H9 (cell line): Measurements from ENCODE around the gene DRICH1. TPM values are rescaled to one million over a fixed set of nuclear protein-coding genes. Genes with fewer than 3 reads are reported as not detected.
"Not testable (repeated sequence)": the region's sequence is repeated elsewhere in the genome, so short reads cannot be mapped to it uniquely, and the experiment has no call there.

Source experiments
- DNase-seq: peaks from one replicate; pipeline ENCODE4 v3.0.0-alpha.2; 2017
- H2AFZ ChIP-seq: one replicate; pipeline ENCODE4 v1.6.1; 2013; ENCODE audit warnings: mild to moderate bottlenecking, low read length, control low read depth, moderate library complexity
- H2AK5ac ChIP-seq: 2 replicates; pipeline ENCODE4 v1.6.1; 2013; ENCODE audit warnings: low read length, control low read depth, mixed read lengths; ENCODE audit not compliant: insufficient read length
- H2BK120ac ChIP-seq: one replicate; pipeline ENCODE4 v1.6.1; 2013; ENCODE audit warnings: low read depth, mild to moderate bottlenecking, low read length, control low read depth, inconsistent platforms; ENCODE audit not compliant: poor library complexity, severe bottlenecking
- H2BK12ac ChIP-seq: 2 replicates; pipeline ENCODE4 v1.6.1; 2013; ENCODE audit warnings: low read length, control low read depth, mixed read lengths, low read depth; ENCODE audit not compliant: insufficient read length
- H2BK15ac ChIP-seq: 2 replicates; pipeline ENCODE4 v1.6.1; 2013; ENCODE audit warnings: low read depth, low read length, control low read depth
- H2BK20ac ChIP-seq: one replicate; pipeline ENCODE4 v1.6.1; 2013; ENCODE audit warnings: low read depth, mild to moderate bottlenecking, low read length, control low read depth, inconsistent platforms; ENCODE audit not compliant: poor library complexity, severe bottlenecking
- H2BK5ac ChIP-seq: 2 replicates; pipeline ENCODE4 v1.6.1; 2013; ENCODE audit warnings: low read length, control low read depth, mixed read lengths; ENCODE audit not compliant: insufficient read length
- H3K14ac ChIP-seq: 2 replicates; pipeline ENCODE4 v1.6.1; 2013; ENCODE audit warnings: low read length, control low read depth; ENCODE audit not compliant: insufficient read depth
- H3K18ac ChIP-seq: 2 replicates; pipeline ENCODE4 v1.6.1; 2013; ENCODE audit warnings: low read depth, mild to moderate bottlenecking, mixed read lengths, low read length, control low read depth; ENCODE audit not compliant: insufficient read length
- H3K23ac ChIP-seq: 2 replicates; pipeline ENCODE4 v1.6.1; 2013; ENCODE audit warnings: low read length, control low read depth, mixed read lengths, low read depth; ENCODE audit not compliant: insufficient read length
- H3K23me2 ChIP-seq: 2 replicates; pipeline ENCODE4 v1.6.1; 2013; ENCODE audit warnings: low read depth, mild to moderate bottlenecking, mixed read lengths, low read length, control low read depth; ENCODE audit not compliant: insufficient read length, poor library complexity, severe bottlenecking
- H3K27ac ChIP-seq: 2 replicates; pipeline ENCODE4 v1.5.1; 2013; ENCODE audit warnings: low read length, control low read depth, mixed read lengths, low read depth; ENCODE audit not compliant: insufficient read length
- H3K27me3 ChIP-seq: 2 replicates; pipeline ENCODE4 v1.6.1; 2013; ENCODE audit warnings: low read length, control low read depth, inconsistent platforms; ENCODE audit not compliant: insufficient read depth
- H3K4ac ChIP-seq: 2 replicates; pipeline ENCODE4 v1.6.1; 2013; ENCODE audit warnings: low read depth, mild to moderate bottlenecking, control low read depth, inconsistent platforms, low read length, moderate library complexity
- H3K4me1 ChIP-seq: 2 replicates; pipeline ENCODE4 v1.6.1; 2013; ENCODE audit warnings: low read length, control low read depth, inconsistent platforms; ENCODE audit not compliant: insufficient read depth
- H3K4me2 ChIP-seq: 2 replicates; pipeline ENCODE4 v1.6.1; 2013; ENCODE audit warnings: low read length, control low read depth, mixed read lengths; ENCODE audit not compliant: insufficient read length, insufficient read depth
- H3K56ac ChIP-seq: 2 replicates; pipeline ENCODE4 v1.6.1; 2013; ENCODE audit warnings: low read depth, mild to moderate bottlenecking, mixed read lengths, low read length, control low read depth; ENCODE audit not compliant: insufficient read length
- H3K79me1 ChIP-seq: 2 replicates; pipeline ENCODE4 v1.6.1; 2013; ENCODE audit warnings: low read depth, mild to moderate bottlenecking, moderate library complexity, low read length, control low read depth, inconsistent platforms; ENCODE audit not compliant: insufficient read depth, poor library complexity, severe bottlenecking
- H3K79me2 ChIP-seq: 2 replicates; pipeline ENCODE4 v1.6.1; 2013; ENCODE audit warnings: low read length, control low read depth, inconsistent platforms; ENCODE audit not compliant: insufficient read depth
- H3K9ac ChIP-seq: 2 replicates; pipeline ENCODE4 v1.6.1; 2013; ENCODE audit warnings: low read length, control low read depth, mixed read lengths; ENCODE audit not compliant: insufficient read length; ENCODE audit errors: extremely low read depth
- H3K9me3 ChIP-seq: one replicate; pipeline ENCODE4 v1.6.1; 2013; ENCODE audit warnings: low read depth, low read length, inconsistent platforms; ENCODE audit not compliant: control insufficient read depth
- H3T11ph ChIP-seq: one replicate; pipeline ENCODE4 v1.6.1; 2013; ENCODE audit warnings: mild to moderate bottlenecking, low read length, control low read depth, inconsistent platforms
- H4K20me1 ChIP-seq: one replicate; pipeline ENCODE4 v1.6.1; 2013; ENCODE audit not compliant: control insufficient read depth, insufficient read length, insufficient read depth
- H4K5ac ChIP-seq: 2 replicates; pipeline ENCODE4 v1.6.1; 2013; ENCODE audit warnings: low read depth, mild to moderate bottlenecking, mixed read lengths, low read length, control low read depth; ENCODE audit not compliant: insufficient read length
- H4K8ac ChIP-seq: replicated peaks from 2 replicates; pipeline ENCODE4 v1.6.1; 2013; ENCODE audit warnings: low read length, control low read depth, mixed read lengths, low read depth; ENCODE audit not compliant: insufficient read length
- H4K91ac ChIP-seq: 2 replicates; pipeline ENCODE4 v1.6.1; 2013; ENCODE audit warnings: low read depth, mild to moderate bottlenecking, moderate library complexity, mixed read lengths, low read length, control low read depth; ENCODE audit not compliant: insufficient read length
- H3K27ac Mint-ChIP-seq, 3 experiments: 2 replicates in 2 of 3; 3 replicates in 1 of 3; pipeline ENCODE4 v1.8.0; 2020 to 2021; ENCODE audit warnings: mixed read lengths in 3 of 3, mild to moderate bottlenecking in 1 of 3, moderate library complexity in 1 of 3
- H3K27me3 Mint-ChIP-seq: 2 replicates; pipeline ENCODE4 v1.8.0; 2021; ENCODE audit warnings: low read depth, mild to moderate bottlenecking, moderate library complexity, mixed read lengths
- H3K36me3 Mint-ChIP-seq, 3 experiments: 2 replicates in 2 of 3; 3 replicates in 1 of 3; pipeline ENCODE4 v1.8.0; 2020 to 2021; ENCODE audit warnings: low read depth in 3 of 3, mixed read lengths in 3 of 3; ENCODE audit not compliant: insufficient read depth in 1 of 3
- H3K4me1 Mint-ChIP-seq, 2 experiments: 2 replicates each; pipeline ENCODE4 v1.8.0; 2020; ENCODE audit warnings: mixed read lengths in 2 of 2
- H3K4me3 Mint-ChIP-seq, 2 experiments: 2 replicates in 1 of 2; 3 replicates in 1 of 2; pipeline ENCODE4 v1.8.0; 2020 to 2021; ENCODE audit warnings: mild to moderate bottlenecking in 2 of 2, mixed read lengths in 2 of 2, moderate library complexity in 1 of 2
- H3K9me3 Mint-ChIP-seq, 2 experiments: 2 replicates in 1 of 2; 3 replicates in 1 of 2; pipeline ENCODE4 v1.8.0; 2020; ENCODE audit warnings: mild to moderate bottlenecking in 2 of 2, mixed read lengths in 2 of 2, moderate library complexity in 1 of 2
- WGBS: extraction: QIAGEN DNeasy Blood & Tissue Kit; methylation state at CpG from one replicate; pipeline ENCODE4 v1.1.7; 2013; ENCODE audit warnings: missing lambda C conversion rate, low lambda C conversion rate, mixed read lengths; ENCODE audit not compliant: insufficient read length; ENCODE audit errors: extremely low coverage; 5-methylcytosine and 5-hydroxymethylcytosine counted together
- total RNA-seq: library from RNA; stranded (reverse); gene quantifications from 2 replicates; pipeline ENCODE4 v1.2.1, GENCODE V29; 2021
- TF ChIP-seq, protein P1 (sequence below): fragments of 200-600 bp; sonication (generic); conservative IDR thresholded peaks from 3 replicates; pipeline ENCODE4 v1.8.0; 2021; ENCODE audit warnings: antibody characterized with exemption, mild to moderate bottlenecking

DRICH1 gene
- total RNA-seq, 1 experiment from 2014 or later: not detected

DNA sequence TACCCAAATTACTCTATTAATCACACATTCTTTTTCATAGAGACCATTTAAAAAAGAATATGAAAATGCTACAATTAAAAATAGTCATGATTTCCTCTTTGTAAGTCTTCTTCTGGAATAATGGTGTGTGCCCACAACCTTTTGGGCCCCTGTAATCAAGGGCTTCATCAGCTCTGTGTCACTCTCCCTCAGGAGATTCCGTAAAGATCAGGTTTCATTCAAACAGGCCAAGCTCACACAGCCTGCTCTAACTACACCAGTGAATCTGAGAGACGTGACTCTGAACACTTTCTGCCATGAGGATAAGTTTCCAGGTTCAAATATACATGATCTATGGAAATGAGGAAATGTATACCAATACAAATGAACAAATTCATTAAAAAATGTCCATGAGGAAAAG lies 9.5 kb downstream of the DRICH1 start:
- no peaks in the 10 kb centered on the region for H4K20me1 ChIP-seq
- no peak overlapping the region for H3K27ac Mint-ChIP-seq
- no peak overlapping the region for H2BK20ac ChIP-seq
- no peak for DNase-seq
- TF ChIP-seq, protein P1, sequence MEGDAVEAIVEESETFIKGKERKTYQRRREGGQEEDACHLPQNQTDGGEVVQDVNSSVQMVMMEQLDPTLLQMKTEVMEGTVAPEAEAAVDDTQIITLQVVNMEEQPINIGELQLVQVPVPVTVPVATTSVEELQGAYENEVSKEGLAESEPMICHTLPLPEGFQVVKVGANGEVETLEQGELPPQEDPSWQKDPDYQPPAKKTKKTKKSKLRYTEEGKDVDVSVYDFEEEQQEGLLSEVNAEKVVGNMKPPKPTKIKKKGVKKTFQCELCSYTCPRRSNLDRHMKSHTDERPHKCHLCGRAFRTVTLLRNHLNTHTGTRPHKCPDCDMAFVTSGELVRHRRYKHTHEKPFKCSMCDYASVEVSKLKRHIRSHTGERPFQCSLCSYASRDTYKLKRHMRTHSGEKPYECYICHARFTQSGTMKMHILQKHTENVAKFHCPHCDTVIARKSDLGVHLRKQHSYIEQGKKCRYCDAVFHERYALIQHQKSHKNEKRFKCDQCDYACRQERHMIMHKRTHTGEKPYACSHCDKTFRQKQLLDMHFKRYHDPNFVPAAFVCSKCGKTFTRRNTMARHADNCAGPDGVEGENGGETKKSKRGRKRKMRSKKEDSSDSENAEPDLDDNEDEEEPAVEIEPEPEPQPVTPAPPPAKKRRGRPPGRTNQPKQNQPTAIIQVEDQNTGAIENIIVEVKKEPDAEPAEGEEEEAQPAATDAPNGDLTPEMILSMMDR: no peak
- H4K5ac ChIP-seq: no peak overlapping the region
- H3K23ac ChIP-seq: no peak overlapping the region
- no peak overlapping the region for H3K18ac ChIP-seq
- no peak overlapping the region for H4K8ac ChIP-seq
- H3K4me2 ChIP-seq: no peak overlapping the region
- H3K4me1 ChIP-seq: no peaks in the 10 kb centered on the region
- no peaks in the 10 kb centered on the region for H3K79me1 ChIP-seq
- no peak overlapping the region for H3K27ac ChIP-seq
- H3K14ac ChIP-seq: no peak overlapping the region
- no peak overlapping the region for H3K4me3 Mint-ChIP-seq
- no peak overlapping the region for H3K56ac ChIP-seq
- no peaks in the 10 kb centered on the region for H3K36me3 Mint-ChIP-seq
- no peaks in the 10 kb centered on the region for H3K9me3 Mint-ChIP-seq
- peaks cover 79% of the 10 kb centered on the region for H3K27me3 Mint-ChIP-seq
- H2AFZ ChIP-seq: no peak overlapping the region
- H3K27me3 ChIP-seq: no peaks in the 10 kb centered on the region; the same call in 1 of the 2 replicates
- H3K4me1 Mint-ChIP-seq: peaks cover 6 to 10% of the 10 kb centered on the region in 2 experiments; a peak in 3 of 4 replicates
- no CpG with 5 or more reads among the region's 2 CpGs for WGBS
- no peak overlapping the region for H2BK5ac ChIP-seq
- no peak overlapping the region for H2BK15ac ChIP-seq
- no peaks in the 10 kb centered on the region for H3K9me3 ChIP-seq
- H3K23me2 ChIP-seq: no peaks in the 10 kb centered on the region
- no peak overlapping the region for H2AK5ac ChIP-seq
- no peak overlapping the region for H2BK120ac ChIP-seq
- no peak overlapping the region for H3K9ac ChIP-seq
- H3K4ac ChIP-seq: no peak overlapping the region
- H4K91ac ChIP-seq: no peak overlapping the region
- no peak overlapping the region for H2BK12ac ChIP-seq
- no peaks in the 10 kb centered on the region for H3K79me2 ChIP-seq
- H3T11ph ChIP-seq: no peak overlapping the region

DNA sequence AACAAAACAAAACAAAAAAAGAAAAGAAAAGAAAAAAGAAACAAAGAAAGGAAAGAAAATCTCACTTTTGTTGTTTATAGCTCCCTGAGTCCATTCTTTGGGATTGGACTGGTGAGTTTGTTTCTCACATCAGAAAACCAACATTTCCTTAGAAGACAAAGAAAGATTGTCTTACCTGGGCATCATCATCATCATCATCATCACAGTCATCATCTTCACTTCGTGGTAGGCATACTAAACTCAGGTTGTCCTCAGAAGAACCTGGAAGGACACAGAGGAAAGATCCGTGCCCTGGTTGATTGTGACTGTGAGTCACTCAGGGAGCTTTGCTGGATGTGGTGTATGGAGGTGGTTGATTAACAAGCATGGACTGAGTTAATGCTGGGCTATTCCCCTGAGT lies 10.2 kb downstream of the DRICH1 start:
- H3K23me2 ChIP-seq, H2BK20ac ChIP-seq, H3K4ac ChIP-seq, H3K23ac ChIP-seq, H3K9me3 ChIP-seq, H3K9ac ChIP-seq, H2BK15ac ChIP-seq, H3K4me1 Mint-ChIP-seq, H2AFZ ChIP-seq, H3K9me3 Mint-ChIP-seq, H3K56ac ChIP-seq, H3K27ac Mint-ChIP-seq, H4K20me1 ChIP-seq, H4K5ac ChIP-seq, H2BK12ac ChIP-seq, H4K91ac ChIP-seq, H3K36me3 Mint-ChIP-seq, H3K27ac ChIP-seq, H3K79me2 ChIP-seq, H2BK5ac ChIP-seq, H3T11ph ChIP-seq, H4K8ac ChIP-seq, H3K4me2 ChIP-seq, H3K18ac ChIP-seq, H3K4me1 ChIP-seq, H3K4me3 Mint-ChIP-seq, H2BK120ac ChIP-seq, H3K14ac ChIP-seq, DNase-seq, H2AK5ac ChIP-seq, H3K27me3 ChIP-seq, H3K79me1 ChIP-seq: not testable (repeated sequence)
- no CpG with 5 or more reads among the region's 2 CpGs for WGBS
- peaks cover 83% of the 10 kb centered on the region for H3K27me3 Mint-ChIP-seq
